Measurements from ENCODE around the gene GRK5.

- TF ChIP-seq POLR2A (IDR thresholded peaks at IDR 0.05) (no peak), CTCF (IDR thresholded peaks at IDR 0.05) (no peak), EP300 (IDR thresholded peaks at IDR 0.05) (no peak)
Measured at GRCh38 chr10:119352042-119352441, 144.7 kb downstream of the GRK5 start.
